Measurements from ENCODE around the gene ZNF600.
A peak's percentile ranks its signal among the peaks of the same experiment; 100 is the strongest.
"Not testable (repeated sequence)": the region's sequence is repeated elsewhere in the genome, so short reads cannot be mapped to it uniquely, and the experiment has no call there.

ZNF600 gene

DNA sequence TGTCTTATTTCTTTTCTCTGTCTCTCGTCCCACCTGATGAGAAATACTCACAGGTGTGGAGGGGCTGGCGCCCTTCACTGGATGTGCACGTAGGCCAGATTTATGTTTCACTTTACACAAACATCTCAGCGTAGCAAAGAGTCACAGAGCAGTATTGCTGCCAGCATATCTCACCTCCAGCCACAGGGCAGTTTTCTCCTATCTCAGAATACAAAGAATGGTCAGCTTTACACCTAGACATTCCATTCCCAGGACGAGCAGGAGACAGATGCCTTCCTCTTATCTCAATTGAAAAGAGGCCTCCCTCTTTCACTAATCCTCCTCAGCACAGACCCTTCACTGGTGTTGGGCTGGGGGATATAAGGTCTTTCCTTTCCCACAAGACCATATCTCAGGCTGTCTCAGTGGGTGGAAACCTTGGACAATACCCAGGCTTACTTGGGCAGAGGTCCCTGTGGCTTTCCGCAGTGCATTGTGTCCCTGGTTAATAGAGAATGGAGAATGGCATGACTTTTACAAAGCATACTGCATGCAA lies 44.6 kb downstream of the ZNF600 start:
- DNase-seq: no peak

DNA sequence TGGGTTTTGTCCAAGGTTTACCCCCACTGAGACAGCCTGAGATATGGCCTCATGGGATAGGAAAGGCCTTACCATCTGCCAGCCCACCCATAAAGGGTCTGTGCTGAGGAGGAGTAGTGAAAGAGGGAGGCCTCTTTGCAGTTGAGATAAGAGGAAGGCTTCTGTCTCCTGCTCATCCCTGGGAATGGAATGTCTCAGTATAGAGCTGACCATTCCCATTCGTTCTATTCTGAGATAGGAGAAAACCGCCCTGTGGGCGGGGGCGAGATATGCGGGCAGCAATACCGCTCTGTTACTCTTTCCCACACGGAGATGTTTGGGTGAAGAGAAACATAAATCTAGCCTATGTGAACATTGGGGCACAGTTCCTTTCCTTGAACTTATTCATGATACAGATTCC lies 45.2 kb downstream of the ZNF600 start:
- DNase-seq: not testable (repeated sequence)

DNA sequence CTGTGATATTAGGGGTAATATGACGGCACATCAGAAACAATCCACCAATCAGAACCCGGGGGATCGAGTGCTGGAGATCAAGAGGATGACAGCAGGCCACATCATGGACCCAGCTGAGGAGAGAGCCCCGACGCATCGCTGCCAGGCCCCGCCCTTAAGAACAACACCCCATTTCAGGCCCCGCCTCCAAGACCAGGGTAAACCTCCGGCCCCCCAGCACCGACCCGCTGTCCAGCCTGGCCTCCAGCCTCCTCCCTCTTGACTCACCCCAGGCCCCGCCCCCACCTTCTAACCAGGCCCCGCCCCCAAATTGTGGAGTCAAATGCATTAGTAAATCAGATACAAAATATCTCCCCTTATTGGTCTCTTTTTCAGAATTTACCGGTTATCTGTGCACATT lies 47.0 kb downstream of the ZNF600 start:
- no peak for DNase-seq

DNA sequence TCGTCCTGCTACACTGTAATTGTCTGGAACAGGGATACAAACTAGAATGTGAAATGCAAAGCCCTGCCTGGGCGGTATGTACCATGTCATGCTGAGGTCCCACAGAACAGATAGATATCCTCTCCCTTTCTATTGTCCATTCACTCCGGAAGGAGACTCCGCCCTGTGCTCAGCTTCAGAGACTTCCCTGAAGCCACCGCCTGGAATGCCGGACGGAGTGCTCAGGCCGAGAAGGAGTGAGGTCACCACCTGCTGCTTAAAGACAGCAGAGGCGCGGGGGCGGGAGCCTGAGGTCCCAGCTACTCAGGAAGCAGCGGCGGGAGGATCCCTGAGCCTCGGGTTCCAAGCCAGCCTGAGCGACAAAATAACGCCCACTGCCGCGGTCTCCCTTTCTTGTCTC lies 50.9 kb downstream of the ZNF600 start:
- DNase-seq: no peak

DNA sequence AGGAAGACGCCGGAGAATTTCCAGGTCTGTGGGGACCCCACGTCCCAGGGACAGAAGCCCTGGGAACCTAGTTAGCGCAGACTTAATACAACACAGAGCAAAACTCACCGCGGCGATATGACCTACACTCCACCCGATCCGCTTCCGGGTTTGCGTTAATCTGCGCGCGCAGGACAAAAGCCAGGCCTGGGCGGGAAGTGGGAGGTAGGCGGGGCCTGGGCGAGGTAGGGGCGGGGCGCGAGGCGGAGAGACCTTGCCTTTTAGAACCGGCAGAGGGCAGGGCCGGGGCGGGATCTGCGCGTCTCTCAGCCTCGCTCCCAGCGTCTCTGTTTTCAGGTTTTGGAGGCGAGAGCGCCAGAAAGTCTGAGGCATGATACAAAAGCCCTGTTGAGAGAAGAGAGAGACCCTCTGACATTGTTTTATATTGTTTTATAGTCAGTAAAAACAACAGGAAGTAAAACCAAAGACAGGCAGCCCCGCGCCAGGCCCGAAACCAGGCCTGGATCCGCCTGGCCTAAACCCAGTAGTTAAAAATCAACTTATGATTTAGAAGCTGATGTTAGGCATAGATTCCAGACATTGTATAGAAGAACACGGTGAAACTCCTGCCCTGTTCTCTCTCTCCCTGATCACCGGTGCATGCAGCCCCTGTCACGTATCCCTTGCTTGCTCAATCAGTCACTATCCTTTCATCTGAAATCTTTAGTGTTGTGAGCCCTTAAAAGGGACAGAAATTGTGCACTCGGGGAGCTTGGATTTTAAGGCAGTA lies 51.5 kb downstream of the ZNF600 start, which contains the start of gene ZNF611:
TSS of gene ZNF611 (minus strand) at position 152 of the 769 bp plus-strand sequence. CDS start 19,150 bp downstream, outside the sequence.
- peak; percentile 99 for DNase-seq

DNA sequence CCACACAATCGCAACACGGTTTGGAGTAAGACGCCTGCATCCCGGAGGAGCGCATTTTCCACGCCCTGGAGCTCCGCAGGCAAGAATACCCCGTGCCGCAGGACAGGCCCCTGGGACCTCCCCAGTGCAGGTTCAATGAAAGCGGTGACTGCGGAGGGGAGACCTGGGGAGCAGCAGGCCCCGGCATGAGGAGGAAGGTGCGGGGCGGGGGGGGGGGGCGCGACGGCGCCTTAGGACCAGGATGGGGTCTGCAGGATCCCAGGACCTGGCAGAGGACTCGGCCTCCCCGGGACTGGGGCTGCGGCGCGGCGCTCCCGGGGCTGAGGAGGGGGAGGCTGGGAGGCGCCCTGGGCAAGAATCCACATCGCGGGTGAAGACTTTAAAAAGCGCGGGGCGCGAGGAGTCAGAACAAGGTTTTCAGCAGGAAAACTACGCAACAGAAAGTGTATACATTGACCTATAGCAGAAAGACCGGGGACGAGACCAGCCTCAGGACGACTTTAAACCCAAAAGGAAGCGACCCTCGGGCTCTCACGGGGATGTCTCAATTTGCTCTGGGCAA lies 52.2 kb downstream of the ZNF600 start:
- DNase-seq: peak; percentile 6

DNA sequence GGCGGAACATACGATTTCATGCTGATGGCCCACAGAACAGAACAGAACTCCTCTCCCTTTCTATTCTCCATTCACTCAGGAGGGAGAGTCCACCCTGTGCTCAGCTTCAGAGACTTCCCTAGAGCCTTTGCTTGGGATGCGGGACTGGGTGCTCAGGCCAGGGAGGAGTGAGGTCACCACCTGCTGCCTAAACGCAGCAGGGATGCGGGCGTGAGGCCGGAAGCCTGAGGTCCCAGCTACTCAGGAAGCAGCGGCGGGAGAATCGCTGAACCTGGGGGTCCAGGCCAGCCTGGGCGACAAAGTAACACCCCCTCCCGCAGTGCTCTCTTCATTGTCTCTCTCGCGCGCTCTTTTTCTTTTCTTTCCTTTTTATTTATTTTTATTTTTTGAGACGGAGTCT lies 60.5 kb downstream of the ZNF600 start:
- DNase-seq: not testable (repeated sequence)

DNA sequence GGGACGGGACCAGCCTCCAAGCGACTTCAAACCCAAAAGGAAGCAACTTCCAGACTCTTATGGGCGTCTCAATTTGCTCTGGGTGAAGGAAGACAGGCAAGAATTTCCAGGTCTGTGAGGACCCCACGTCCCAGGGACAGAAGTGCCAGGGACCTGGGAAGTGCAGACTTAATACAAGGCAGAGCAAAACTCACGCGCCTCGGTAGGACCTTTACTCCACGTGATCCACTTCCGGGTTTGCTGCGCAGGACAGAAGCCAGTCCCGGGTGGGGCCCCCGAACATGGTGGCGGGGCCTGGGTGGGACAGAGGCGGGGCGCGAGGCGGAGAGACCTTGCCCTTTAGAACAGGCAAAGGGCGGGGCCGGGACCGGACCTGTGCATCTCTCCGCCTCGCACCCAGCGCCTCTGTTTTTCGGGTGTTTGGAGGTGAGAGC lies 61.0 kb downstream of the ZNF600 start:
- DNase-seq: no peak

DNA sequence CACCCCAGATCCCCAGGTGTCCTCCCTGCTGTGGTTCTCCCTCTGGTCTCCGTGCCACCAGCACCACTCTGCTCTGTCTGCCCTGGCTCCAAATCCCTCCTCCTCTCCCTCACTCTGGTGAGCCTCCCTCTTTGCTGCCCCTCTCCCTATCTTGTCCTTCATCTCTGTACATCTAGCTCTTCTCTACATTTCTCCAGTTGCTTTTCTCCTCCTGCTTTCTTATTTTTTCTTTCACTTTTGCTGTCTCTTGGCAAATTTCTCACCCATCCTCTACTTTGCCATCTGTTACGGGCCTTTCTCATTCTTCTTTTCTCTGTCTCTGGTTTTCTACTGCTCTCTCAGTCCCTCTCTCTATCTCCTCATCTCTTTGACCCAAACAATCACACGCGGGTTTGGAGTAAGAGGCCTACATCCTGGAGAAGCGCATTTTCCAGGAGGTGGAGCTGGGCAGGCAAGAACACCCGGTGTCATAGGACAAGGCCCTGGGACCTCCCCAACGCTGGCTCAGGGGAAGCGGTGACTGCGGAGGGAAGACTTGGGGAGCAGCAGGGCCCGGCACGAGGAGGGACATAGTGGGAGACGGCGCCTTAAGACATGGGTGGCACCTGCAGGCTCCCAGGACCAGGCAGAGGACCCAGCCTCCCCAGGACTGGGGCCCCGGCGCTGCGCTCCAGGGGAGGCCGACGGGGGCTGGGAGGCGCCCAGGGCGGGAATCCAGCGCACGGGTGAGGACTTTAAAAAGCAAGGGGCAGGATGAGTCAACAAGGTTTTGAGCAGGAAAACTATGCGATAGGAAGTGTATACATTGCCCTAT lies 61.7 kb downstream of the ZNF600 start:
- DNase-seq: no peak

DNA sequence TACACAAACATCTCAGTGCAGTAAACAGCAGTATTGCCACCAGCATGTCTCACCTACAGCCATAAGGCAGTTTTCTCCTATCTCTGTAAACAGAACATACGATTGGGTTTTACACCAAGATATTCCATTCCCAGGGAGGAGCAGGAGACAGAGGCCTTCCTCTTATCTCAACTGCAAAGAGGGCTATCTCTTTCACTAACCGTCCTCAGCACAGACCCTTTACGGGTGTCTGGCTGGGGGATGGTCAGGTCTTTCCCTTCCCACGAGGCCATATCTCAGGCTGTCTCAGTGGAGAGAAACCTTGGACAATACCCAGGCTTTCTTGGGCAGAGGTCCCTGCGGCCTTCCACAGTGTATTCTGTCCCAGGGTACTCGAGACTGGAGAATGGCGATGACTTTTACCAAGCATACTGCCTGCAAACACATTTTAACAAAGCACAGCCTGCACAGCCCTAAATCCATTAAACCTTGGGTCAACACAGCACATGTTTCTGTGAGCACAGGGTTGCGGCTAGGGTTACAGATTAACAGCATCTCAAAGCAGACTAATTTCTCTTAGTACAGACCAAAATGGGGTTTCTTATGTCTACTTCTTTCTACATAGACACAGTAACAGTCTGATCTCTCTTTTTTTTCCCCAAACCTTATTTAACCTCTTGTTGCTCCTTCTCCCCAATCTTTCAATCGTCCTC lies 62.5 kb downstream of the ZNF600 start:
- not testable (repeated sequence) for DNase-seq

DNA sequence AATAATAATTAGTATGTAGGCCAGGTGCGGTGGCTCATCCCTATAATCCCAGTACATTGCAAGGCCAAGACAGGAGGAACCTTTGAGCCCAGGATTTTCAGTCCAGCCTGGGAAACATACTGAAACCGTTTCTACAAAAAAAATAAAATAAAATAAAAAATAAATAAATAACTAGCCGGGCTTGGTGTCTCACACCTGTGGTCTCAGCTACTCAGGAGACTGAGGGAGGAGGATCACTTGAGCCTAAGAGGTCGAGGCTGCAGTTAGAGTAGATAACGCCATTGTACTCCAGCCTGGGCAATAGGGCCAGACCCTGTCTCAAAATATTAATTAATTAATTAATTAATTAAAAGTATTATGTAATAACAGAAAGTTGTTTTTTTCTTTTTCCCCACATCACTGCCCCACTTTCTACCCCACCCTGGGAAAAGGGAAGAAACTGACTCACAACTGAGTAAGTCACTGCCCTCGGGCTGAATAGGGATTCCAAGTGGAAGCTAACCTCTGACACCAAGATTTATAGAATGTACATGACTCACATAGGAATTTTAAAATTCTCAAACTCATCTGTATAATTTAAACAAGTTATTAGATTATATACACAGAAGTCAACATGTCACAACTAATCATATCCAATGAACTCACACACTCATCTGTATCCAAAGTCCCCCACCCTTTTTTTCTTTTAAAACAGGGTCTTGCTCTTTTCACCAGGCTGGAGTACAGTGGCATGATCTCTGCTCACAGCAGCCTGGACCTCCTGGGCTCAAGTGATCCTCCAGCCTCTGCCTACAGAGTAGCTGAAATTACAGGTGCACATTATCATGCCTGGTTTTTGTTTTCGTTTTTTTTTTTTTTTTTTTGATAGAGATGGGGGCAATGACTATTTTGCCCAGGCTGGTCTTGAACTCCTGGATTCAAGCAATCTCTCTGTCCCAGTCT lies 64.3 kb downstream of the ZNF600 start:
- no peak for DNase-seq

DNA sequence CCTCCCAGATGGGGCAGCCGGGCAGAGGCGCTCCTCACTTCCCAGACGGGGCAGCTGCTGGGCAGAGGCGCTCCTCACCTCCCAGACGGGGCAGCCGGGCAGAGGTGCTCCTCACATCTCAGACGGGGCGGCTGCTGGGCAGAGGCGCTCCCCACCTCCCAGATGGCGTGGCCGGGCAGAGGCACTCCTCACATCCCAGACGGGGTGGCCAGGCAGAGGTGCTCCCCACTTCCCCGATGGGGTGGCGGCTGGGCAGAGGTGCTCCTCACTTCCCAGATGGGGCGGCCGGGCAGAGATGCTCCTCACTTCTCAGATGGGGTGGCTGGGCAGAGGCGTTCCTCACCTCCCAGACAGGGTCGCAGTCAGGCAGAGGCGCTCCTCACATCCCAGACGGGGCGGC lies 66.0 kb downstream of the ZNF600 start:
- DNase-seq: not testable (repeated sequence)

DNA sequence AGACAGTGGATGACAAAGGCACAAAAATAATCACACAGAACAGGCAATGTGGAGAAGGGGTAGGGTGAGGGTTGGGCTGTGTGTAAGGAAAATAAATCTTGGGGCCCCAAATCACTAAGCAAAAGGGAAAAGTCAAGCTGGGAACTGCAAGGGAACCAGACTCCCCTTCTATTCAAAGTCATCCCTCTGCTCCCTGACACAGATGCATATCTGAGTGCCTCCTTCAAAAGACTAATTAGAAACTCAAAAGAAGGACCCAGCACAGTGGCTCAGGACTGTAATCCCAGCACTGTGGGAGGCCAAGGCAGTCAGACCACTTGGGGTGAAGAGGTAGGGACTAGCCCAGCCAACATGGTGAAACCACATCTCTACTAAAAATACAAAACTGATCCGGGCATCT lies 70.1 kb downstream of the ZNF600 start:
- no peak for DNase-seq

DNA sequence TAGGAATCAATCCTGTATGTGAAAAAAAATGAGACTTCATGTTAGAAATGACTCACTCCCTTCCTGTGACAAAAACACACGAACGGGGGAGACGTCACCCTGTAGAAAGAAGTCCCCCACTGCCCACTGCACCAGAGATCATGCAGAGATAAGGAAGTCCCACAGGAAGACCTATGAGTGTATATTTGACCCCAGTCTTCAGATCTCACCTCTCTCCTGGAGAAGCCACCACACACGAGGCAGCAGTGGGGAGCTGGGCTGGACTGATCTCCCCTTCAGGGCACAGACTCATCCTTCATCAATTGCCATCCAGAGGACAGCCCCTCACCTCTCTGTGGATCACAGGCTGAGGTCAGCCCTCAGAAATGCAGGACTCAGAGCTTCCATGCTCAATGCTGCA lies 70.7 kb downstream of the ZNF600 start:
- DNase-seq: not testable (repeated sequence)

DNA sequence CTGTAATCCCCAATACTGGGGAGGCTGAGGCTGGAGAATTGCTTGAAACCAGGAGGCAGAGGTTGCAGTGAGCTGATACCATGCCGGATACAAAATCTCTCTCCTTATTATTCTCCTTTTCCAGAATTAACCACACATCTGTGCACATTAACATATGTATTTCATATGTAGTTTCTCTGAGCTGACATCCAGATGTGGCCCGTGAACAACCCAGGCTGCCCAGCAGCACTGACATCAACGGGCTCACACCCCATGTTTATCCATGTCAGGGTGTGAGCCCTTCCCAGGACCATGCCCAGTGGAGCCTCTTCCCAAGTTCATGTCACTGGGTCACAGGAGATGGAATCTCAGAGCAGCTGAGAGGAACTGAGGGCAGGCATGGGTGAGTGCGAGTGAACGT lies 71.3 kb downstream of the ZNF600 start:
- not testable (repeated sequence) for DNase-seq

Measured in T-helper 9 cell (primary cell).